Posterior vena cava (tissue), 2 donors: Measurements from ENCODE around the gene SOAT1. TPM values are rescaled to one million over a fixed set of nuclear protein-coding genes. Genes with fewer than 3 reads are reported as not detected.

Source experiments
- total RNA-seq, 2 donors: library from RNA; stranded (reverse); fragmentation: NEBNext Ultra II Directional; extraction: Animal tissue kit (Norgen Biotek cat#: 25700); gene quantifications; one replicate each; pipeline ENCODE4 v1.2.1, GENCODE V29; 2021
- donor health status: DM: yes; HTN: yes; CAD: no.
- donor health status: DM: yes; HTN: yes; CAD: no.

The SOAT1 gene
- total RNA-seq, 2 donors from 2014 or later, result 39.9 to 48.1 TPM

Other genes with a start within 250 kb of the SOAT1 start
- 10 to 100 TPM; 13.0 to 18.3 TPM for gene TOR3A, start 211.7 kb upstream of the SOAT1 start, total RNA-seq
- gene ABL2, start 64.1 kb upstream of the SOAT1 start, total RNA-seq, result 10 to 100 TPM; 37.2 to 63.5 TPM
- gene AXDND1, start 72.2 kb downstream of the SOAT1 start, total RNA-seq, result not detected